Neural progenitor cell (in vitro differentiated cells): ENCODE measurements around the gene MRAP2.

Source experiments
- CTCF ChIP-seq: fragments of 200-600 bp; sonication (generic); IDR thresholded peaks from 2 replicates; pipeline ENCODE4 v1.5.1; 2017; ENCODE audit warnings: antibody characterized with exemption, mild to moderate bottlenecking
- EZH2 ChIP-seq: fragments of 200-600 bp; sonication (generic); IDR thresholded peaks from 2 replicates; pipeline ENCODE4 v1.6.1; 2017; ENCODE audit warnings: antibody characterized with exemption, mild to moderate bottlenecking, moderate library complexity
- EZH2phosphoT487 ChIP-seq: fragments of 200-600 bp; sonication (generic); IDR thresholded peaks from 2 replicates; pipeline ENCODE4 v1.6.1; 2017; ENCODE audit warnings: antibody characterized with exemption

GRCh38 chr6:84119277-84119676 lies 85.7 kb downstream of the MRAP2 start:
- TF ChIP-seq EZH2 (no peak), CTCF (peak; percentile 21), EZH2phosphoT487 (no peak)
